Uterus (tissue), 4 donors: ENCODE data around the gene BRI3BP. TPM values are rescaled to one million over a fixed set of nuclear protein-coding genes. Genes with fewer than 3 reads are reported as not detected.
A peak's percentile ranks its signal among the peaks of the same experiment; 100 is the strongest.

Experiments
- DNase-seq, 2 donors: peaks; one replicate each; pipeline ENCODE4 v3.0.0-alpha.2; 2019 to 2020
- H3K27ac ChIP-seq, 2 donors: fragments of 200-600 bp; sonication (generic); 1 replicate in 1 of 2; 2 replicates in 1 of 2; pipeline ENCODE4 v1.5.1; 2016 to 2018
- H3K27me3 ChIP-seq, 2 donors: fragments of 200-600 bp; sonication (generic); one replicate each; pipeline ENCODE4 v1.5.1; 2018 to 2019; ENCODE audit warnings: control low read depth in 1 of 2
- H3K36me3 ChIP-seq, 2 donors: fragments of 200-600 bp; sonication (generic); one replicate each; pipeline ENCODE4 v1.5.1; 2019; ENCODE audit warnings: control low read depth in 1 of 2
- H3K4me1 ChIP-seq, 2 donors: fragments of 200-600 bp; sonication (generic); one replicate each; pipeline ENCODE4 v1.5.1; 2018 to 2019; ENCODE audit warnings: control low read depth in 1 of 2
- H3K4me3 ChIP-seq, 2 donors: fragments of 200-600 bp; sonication (generic); 1 replicate in 1 of 2; 2 replicates in 1 of 2; pipeline ENCODE4 v1.5.1; 2018 to 2019; ENCODE audit warnings: mild to moderate bottlenecking in 1 of 2
- H3K9me3 ChIP-seq, 2 donors: fragments of 200-600 bp; sonication (generic); one replicate each; pipeline ENCODE4 v1.5.1; 2019; ENCODE audit warnings: control low read depth in 1 of 2
- CTCF ChIP-seq, 4 experiments: fragments of 200-600 bp in 2 of 4; fragments of 450-650 bp in 2 of 4; sonication (generic) in 2 of 4; IDR thresholded peaks; one replicate each; pipeline ENCODE4 v1.5.1; 2016 to 2019; ENCODE audit warnings: antibody characterized with exemption in 4 of 4, mild to moderate bottlenecking in 2 of 4, moderate library complexity in 1 of 4
- POLR2A ChIP-seq, 2 donors: fragments of 450-650 bp; IDR thresholded peaks; one replicate each; pipeline ENCODE4 v1.6.1; 2016; ENCODE audit warnings: antibody characterized with exemption in 2 of 2, mild to moderate bottlenecking in 1 of 2, moderate library complexity in 1 of 2
- intact Hi-C: fragments of 100-400 bp; cut with DNase I; formaldehyde crosslinking; loops from one replicate; pipeline ENCODE4 v1.15.1; 2023; ENCODE audit warnings: low total_unique reads
- total RNA-seq, 4 donors: library from RNA; depleted of rRNA in 3 of 4; stranded (reverse); fragments of >200 nt in 3 of 4; gene quantifications; one replicate each; pipeline versions ENCODE4 v1.1.0 to v1.2.4, GENCODE V29; 2014 to 2023
- donor health status: DM: yes; HTN: yes; CAD: no.

Gene BRI3BP
- total RNA-seq, 4 donors from 2014 or later = 0.59 to 8.9 (median 3.2) TPM

- DNase-seq = no peak
- H3K9me3 ChIP-seq = no peaks in the 10 kb centered on the region
- TF ChIP-seq CTCF (IDR thresholded peaks at IDR 0.05) (no peak), POLR2A (IDR thresholded peaks at IDR 0.05) (no peak)
- H3K4me3 ChIP-seq = peak overlapping the region; percentile 38 to 49
- intact Hi-C loops = no loop called here
- no peaks in the 10 kb centered on the region for H3K4me1 ChIP-seq
- H3K27ac ChIP-seq = peak overlapping the region in 1 of 2 donors; percentile 11
- H3K27me3 ChIP-seq = no peaks in the 10 kb centered on the region
- no peaks in the 10 kb centered on the region for H3K36me3 ChIP-seq
These were observed 55.6 kb downstream of the BRI3BP start for GRCh38 chr12:125049093-125049458.

GRCh38 chr12:125050446-125050845 lies 57.0 kb downstream of the BRI3BP start:
- H3K4me1 ChIP-seq = no peaks in the 10 kb centered on the region
- no peaks in the 10 kb centered on the region for H3K27me3 ChIP-seq
- TF ChIP-seq POLR2A (IDR thresholded peaks at IDR 0.05) (no peak), CTCF (IDR thresholded peaks at IDR 0.05) (no peak)

DNA sequence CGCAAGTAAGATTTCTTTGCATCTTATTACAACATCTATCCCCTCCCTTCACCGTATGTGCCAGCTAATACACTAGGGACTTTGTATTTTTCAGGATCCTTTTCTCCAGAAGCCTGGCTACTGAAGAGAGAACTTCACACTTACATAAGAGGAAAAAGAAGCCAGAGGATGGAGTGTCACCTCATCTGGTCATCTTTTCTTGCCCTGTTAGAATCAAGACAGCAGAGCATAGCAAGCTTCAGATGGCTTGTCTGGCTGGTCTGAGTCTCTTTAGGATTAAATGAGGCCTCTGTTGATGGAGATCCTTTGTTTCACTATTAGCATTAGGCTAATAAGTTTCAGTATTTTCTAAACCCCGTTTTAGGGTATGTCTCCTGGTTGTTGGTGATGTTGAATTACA lies 57.4 kb downstream of the BRI3BP start:
- H3K9me3 ChIP-seq = no peaks in the 10 kb centered on the region
- H3K4me3 ChIP-seq = no peak overlapping the region
- TF ChIP-seq POLR2A (IDR thresholded peaks at IDR 0.05) = no peak
- no peak for TF ChIP-seq CTCF (IDR thresholded peaks at IDR 0.05)
- no peak overlapping the region for H3K27ac ChIP-seq
- intact Hi-C loops = no loop called here
- no peak for DNase-seq
- H3K27me3 ChIP-seq = no peaks in the 10 kb centered on the region
- no peaks in the 10 kb centered on the region for H3K36me3 ChIP-seq
- H3K4me1 ChIP-seq = no peaks in the 10 kb centered on the region

More at GRCh38 chr12:125050446-125050845, 57.0 kb downstream of the BRI3BP start:
- no peak overlapping the region for H3K27ac ChIP-seq
- intact Hi-C loops = no loop called here
- H3K36me3 ChIP-seq = no peaks in the 10 kb centered on the region
- no peak for DNase-seq
- no peak overlapping the region for H3K4me3 ChIP-seq
- H3K9me3 ChIP-seq = no peaks in the 10 kb centered on the region

- DNase-seq = no peak
- H3K4me1 ChIP-seq = no peaks in the 10 kb centered on the region
- no peaks in the 10 kb centered on the region for H3K9me3 ChIP-seq
- no peaks in the 10 kb centered on the region for H3K27me3 ChIP-seq
- TF ChIP-seq CTCF (IDR thresholded peaks at IDR 0.05) = no peak
- TF ChIP-seq POLR2A (IDR thresholded peaks at IDR 0.05) = no peak
- no peaks in the 10 kb centered on the region for H3K36me3 ChIP-seq
- no peak overlapping the region for H3K27ac ChIP-seq
- intact Hi-C loops = no loop called here
- H3K4me3 ChIP-seq = no peak overlapping the region
These were observed 60.4 kb downstream of the BRI3BP start for GRCh38 chr12:125053821-125054220.

GRCh38 chr12:125055591-125055990 lies 62.1 kb downstream of the BRI3BP start:
- intact Hi-C loops = no loop called here
- no peaks in the 10 kb centered on the region for H3K4me1 ChIP-seq
- no peak overlapping the region for H3K27ac ChIP-seq
- TF ChIP-seq POLR2A (IDR thresholded peaks at IDR 0.05) (no peak), CTCF (IDR thresholded peaks at IDR 0.05) (no peak)
- no peaks in the 10 kb centered on the region for H3K36me3 ChIP-seq
- H3K4me3 ChIP-seq = no peak overlapping the region
- no peaks in the 10 kb centered on the region for H3K27me3 ChIP-seq
- H3K9me3 ChIP-seq = no peaks in the 10 kb centered on the region
- DNase-seq = no peak
